SK-N-SH (cell line): ENCODE data around the gene DPYSL4.

Experiments used
- EP300 ChIP-seq, 2 experiments: IDR thresholded peaks; 2 replicates each; pipeline versions ENCODE4 v1.4.0 to v1.6.1; 2012; ENCODE audit warnings: borderline replicate concordance in 1 of 2, low read depth in 1 of 2, low read length in 1 of 2
- JUND ChIP-seq: IDR thresholded peaks from 2 replicates; pipeline ENCODE4 v1.4.0; 2012
- POLR2AphosphoS5 ChIP-seq: IDR thresholded peaks from 2 replicates; pipeline ENCODE4 v1.6.1; 2012; ENCODE audit warnings: low read depth, low read length
- TF ChIP-seq, protein P1 (sequence below): fragments of 200-600 bp; sonication (generic); IDR thresholded peaks from 2 replicates; pipeline ENCODE4 v1.6.1; 2017; ENCODE audit warnings: antibody characterized with exemption, mild to moderate bottlenecking, moderate library complexity

DNA sequence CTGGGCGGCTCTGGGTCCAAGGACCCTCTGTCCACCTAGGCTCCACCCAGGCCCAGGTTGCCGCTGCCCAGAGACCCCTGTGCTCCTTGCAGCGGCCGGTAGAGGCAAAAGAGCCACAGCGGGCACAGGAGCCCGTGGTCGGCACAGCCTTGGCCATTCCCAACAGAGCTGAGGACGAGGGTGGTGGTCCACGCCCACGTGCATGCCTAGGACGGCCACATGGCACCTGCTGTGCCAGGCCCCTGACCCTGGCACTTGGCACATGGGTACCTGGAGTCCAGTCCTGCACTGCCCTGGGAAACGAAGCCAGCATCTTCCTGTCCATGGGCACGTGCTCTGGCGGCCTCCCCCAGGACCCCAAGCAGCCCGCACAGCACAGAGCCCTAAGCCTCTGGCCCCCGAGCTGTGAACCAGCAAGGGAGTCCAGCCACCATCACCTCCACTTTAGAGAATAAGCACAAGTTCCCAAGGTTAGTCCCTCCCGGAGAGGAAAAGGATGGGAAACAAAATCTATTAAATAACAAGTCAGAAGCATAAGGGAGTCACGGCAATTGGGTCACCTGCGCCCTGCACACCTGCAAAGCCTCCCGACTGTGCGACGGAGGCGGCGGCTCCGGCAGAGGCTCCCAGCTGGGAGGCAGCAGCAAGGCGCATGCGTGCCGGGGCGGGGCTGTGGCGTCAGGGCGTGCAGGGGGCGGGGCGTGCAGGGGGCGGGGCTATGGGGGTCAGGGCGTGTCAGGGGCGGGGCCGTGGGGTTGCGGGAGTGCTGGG is 61.9 kb downstream of the DPYSL4 start:
- no peak for TF ChIP-seq EP300 (IDR thresholded peaks at IDR 0.05; ENCODE audit: borderline replicate concordance in 1 of 2, low read depth in 1 of 2, low read length in 1 of 2)
- TF ChIP-seq, protein P1, sequence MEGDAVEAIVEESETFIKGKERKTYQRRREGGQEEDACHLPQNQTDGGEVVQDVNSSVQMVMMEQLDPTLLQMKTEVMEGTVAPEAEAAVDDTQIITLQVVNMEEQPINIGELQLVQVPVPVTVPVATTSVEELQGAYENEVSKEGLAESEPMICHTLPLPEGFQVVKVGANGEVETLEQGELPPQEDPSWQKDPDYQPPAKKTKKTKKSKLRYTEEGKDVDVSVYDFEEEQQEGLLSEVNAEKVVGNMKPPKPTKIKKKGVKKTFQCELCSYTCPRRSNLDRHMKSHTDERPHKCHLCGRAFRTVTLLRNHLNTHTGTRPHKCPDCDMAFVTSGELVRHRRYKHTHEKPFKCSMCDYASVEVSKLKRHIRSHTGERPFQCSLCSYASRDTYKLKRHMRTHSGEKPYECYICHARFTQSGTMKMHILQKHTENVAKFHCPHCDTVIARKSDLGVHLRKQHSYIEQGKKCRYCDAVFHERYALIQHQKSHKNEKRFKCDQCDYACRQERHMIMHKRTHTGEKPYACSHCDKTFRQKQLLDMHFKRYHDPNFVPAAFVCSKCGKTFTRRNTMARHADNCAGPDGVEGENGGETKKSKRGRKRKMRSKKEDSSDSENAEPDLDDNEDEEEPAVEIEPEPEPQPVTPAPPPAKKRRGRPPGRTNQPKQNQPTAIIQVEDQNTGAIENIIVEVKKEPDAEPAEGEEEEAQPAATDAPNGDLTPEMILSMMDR = no peak
- no peak for TF ChIP-seq POLR2AphosphoS5
- no peak for TF ChIP-seq JUND
